22Rv1 (cell line): ENCODE results near the gene CELF4.

Source experiments
- ZFX ChIP-seq: fragments of 450-650 bp; IDR thresholded peaks from 2 replicates; pipeline ENCODE4 v1.6.1; 2017; ENCODE audit warnings: antibody characterized with exemption, borderline replicate concordance
- TF ChIP-seq, protein P1 (sequence below): fragments of 450-650 bp; IDR thresholded peaks from 2 replicates; pipeline ENCODE4 v1.5.1; 2017; ENCODE audit warnings: mild to moderate bottlenecking

DNA sequence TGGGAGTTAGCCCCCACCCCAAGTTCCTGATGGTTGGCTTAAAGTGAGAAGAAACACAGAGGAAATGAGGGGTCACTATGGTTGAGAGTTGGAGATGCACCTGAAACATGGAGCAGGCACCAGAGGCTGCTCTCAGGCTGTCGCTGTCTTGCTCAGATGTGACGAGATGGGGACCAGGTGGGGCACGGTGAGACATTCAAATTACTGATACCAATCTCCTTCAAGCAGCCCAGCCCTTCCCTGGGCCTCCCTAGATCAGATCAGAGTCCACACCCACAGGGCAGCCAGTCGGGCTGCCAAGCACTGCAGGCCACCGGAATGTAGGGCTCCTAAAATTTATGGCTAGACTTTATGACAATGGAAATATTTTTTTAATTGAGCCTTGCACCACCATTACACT is 176.6 kb downstream of the CELF4 start:
- TF ChIP-seq, protein P1, sequence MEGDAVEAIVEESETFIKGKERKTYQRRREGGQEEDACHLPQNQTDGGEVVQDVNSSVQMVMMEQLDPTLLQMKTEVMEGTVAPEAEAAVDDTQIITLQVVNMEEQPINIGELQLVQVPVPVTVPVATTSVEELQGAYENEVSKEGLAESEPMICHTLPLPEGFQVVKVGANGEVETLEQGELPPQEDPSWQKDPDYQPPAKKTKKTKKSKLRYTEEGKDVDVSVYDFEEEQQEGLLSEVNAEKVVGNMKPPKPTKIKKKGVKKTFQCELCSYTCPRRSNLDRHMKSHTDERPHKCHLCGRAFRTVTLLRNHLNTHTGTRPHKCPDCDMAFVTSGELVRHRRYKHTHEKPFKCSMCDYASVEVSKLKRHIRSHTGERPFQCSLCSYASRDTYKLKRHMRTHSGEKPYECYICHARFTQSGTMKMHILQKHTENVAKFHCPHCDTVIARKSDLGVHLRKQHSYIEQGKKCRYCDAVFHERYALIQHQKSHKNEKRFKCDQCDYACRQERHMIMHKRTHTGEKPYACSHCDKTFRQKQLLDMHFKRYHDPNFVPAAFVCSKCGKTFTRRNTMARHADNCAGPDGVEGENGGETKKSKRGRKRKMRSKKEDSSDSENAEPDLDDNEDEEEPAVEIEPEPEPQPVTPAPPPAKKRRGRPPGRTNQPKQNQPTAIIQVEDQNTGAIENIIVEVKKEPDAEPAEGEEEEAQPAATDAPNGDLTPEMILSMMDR, result no peak
- TF ChIP-seq ZFX, result no peak
